LoVo (cell line): ENCODE results near the gene TUBB1.
"Not testable (repeated sequence)": the region's sequence is repeated elsewhere in the genome, so short reads cannot be mapped to it uniquely, and the experiment has no call there.

Experiments used
- DNase-seq: peaks from one replicate; pipeline ENCODE4 v3.0.0-alpha.2; 2016; ENCODE audit warnings: low spot score

TUBB1 gene

GRCh38 chr20:59019217-59019616 lies at the start of gene TUBB1:
TSS of gene TUBB1 (plus strand) at chr20:59019429. CDS start at chr20:59019523, 94 bp downstream.
- DNase-seq, result no peak

DNA sequence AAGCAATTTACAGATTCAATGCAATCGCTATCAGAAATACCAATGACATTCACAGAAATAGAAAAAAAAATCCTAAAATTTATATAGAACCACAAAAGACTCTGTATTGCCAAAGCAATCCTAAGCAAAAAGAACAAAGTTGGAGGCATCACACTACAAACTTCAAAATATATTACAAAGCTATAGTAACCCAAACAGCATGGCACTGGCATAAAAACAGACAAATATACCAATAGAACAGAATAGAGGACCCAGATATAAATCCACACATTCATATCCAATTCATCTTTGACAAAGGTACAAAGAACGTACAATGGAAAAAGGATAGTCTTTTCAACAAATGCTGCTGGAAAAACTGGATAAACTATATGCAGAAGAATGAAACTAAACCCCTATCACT lies 49.8 kb upstream of the TUBB1 start:
- no peak for DNase-seq

- DNase-seq, result no peak
These were observed 49.1 kb upstream of the TUBB1 start for GRCh38 chr20:58970146-58970545.

DNA sequence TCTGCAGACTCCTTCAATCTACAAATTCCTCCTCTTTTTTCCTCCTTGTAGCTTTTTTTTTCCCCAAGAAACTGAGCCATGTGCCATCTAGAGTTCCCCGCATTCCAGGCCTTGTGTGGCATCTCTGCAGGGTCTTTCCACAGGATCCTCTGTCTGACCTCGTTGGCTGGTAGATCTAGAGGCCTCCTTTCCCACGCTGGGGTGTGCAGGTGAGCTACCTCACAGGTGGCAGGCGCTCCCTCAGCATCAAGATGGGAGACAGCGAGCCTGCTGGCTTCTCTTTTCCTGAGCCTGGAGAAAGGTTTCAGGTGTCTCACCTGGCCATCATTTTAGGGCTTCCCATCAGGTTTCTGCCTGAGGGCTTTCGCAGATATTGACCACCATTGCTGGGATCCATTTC lies 47.8 kb upstream of the TUBB1 start:
- no peak for DNase-seq

GRCh38 chr20:58973179-58973578 lies 46.0 kb upstream of the TUBB1 start:
- no peak for DNase-seq

DNA sequence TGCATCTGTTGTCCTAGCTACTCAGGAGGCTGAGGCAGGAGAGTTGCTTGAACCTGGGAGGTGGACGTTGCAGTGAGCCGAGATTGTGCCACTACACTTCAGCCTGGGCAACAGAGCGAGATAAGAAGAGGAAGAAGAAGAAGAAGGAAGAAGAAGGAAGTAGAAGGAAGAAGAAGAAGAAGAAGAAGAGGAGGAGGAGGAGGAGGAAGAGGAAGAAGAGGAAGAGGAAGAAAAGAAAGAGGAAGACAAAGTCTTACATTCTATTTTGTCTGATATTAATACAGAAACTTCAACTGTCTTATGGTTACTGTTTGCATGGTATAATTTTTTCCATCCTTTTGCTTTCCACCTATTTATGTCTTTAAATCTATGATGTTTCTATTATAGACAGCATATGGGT lies 45.4 kb upstream of the TUBB1 start:
- DNase-seq, result no peak

- no peak for DNase-seq
These were observed 43.9 kb upstream of the TUBB1 start for GRCh38 chr20:58975353-58975752.

GRCh38 chr20:58976061-58976730 lies 43.0 kb upstream of the TUBB1 start:
- no peak for DNase-seq

DNA sequence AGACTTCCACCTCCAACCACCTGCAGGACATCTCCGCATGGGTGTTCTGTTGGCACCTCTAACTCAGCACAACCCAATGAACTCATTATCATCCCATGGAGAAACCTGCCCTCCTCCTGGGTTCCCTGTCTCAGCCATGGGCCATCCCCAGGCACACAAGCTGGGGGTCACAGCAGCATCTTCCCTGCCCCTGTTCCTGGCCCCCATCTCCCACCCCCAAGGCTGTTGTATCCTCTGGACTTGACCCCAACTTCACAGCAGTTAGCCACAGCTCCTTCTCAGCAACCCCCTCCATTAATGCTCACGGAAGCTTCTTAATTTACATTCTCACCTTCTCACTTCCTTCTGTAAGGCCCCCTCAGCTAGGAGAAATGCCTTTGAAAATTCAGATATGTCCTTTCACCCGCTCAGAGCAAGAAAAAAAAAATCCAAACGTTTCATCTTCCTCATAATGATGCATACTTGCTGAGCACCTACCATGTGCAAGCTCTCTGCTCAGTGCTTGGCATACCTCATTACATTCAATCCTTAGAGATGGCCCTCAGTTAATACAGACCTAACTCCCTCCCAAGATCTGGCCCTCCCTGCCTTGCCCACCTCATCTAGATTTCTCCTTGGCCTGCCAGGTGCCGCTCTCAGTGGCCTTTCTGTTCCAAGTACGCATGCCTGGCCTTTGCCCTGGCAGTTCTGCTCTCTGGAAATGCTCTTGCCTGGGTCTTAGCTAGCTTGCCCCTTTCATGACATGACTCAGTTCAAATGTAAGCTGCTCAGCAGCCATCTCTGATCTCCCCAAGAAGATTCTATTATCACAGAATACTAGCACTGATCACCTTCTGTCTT lies 40.7 kb upstream of the TUBB1 start:
- no peak for DNase-seq

- peak; percentile 92 for DNase-seq
These were observed 38.3 kb upstream of the TUBB1 start, which contains the start of gene NELFCD for GRCh38 chr20:58980711-58981627. TSS of gene NELFCD (plus strand) at chr20:58981256. CDS start at chr20:58981310, 54 bp downstream.

DNA sequence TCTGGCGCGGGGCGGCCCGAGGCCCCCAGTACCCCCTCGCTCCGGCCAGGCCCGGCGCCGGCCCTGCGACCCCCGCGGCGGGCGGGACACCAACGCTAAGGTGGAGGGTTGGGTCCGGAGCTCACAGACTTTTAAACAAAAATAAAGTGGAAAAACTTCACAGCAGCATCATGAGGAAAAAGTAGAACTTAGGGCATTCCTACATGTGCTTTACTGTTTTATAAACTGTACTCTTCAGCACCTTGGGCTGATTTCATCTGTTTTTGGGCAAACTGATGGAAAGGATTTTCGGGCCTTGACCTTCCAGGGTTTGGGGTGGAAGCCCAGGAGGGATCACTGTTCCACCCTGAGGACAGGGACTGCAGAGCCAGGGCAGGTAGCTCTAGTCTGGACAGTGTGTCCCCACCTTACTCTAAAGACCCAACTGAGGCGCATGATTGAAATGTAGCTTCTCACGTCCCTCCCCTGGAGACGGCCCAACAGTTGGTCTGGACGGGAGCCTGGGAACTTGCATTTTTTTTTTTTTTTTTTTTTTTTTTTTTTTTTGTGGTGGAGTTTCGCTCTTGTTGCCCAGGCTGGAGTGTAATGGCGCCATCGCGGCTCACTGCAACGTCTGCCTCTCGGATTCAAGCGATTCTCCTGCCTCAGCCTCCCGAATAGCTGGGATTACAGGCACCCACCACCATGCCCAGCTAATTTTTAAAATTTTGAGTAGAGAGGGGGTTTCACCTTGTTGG lies 37.4 kb upstream of the TUBB1 start:
- DNase-seq, result peak; percentile 26

GRCh38 chr20:58982406-58983114 lies 36.7 kb upstream of the TUBB1 start:
- no peak for DNase-seq

- not testable (repeated sequence) for DNase-seq
These were observed 36.1 kb upstream of the TUBB1 start for GRCh38 chr20:58983115-58983468.

DNA sequence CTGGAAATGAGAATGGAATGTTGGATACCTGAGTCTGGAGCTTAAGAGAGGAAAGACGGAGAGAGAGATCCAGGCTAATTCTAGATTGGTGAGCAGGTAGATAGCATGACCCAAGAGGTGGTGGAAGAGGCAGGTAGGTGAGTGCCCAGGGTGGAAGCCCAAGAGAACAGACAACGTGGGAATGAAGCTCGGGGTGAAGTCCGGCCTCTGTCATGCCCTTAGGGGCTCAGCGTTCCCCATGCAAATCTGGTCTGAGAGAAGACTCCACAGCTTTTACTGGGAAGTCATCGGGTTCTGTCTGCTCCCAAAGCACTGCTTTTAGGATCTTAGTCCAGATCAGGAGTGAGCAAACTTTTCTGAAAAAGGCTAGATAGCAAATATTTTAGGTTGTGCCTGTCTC lies 34.5 kb upstream of the TUBB1 start:
- DNase-seq, result no peak

- no peak for DNase-seq
These were observed 33.6 kb upstream of the TUBB1 start for GRCh38 chr20:58985656-58986055.

GRCh38 chr20:58986286-58986967 lies 32.8 kb upstream of the TUBB1 start:
- DNase-seq, result no peak

DNA sequence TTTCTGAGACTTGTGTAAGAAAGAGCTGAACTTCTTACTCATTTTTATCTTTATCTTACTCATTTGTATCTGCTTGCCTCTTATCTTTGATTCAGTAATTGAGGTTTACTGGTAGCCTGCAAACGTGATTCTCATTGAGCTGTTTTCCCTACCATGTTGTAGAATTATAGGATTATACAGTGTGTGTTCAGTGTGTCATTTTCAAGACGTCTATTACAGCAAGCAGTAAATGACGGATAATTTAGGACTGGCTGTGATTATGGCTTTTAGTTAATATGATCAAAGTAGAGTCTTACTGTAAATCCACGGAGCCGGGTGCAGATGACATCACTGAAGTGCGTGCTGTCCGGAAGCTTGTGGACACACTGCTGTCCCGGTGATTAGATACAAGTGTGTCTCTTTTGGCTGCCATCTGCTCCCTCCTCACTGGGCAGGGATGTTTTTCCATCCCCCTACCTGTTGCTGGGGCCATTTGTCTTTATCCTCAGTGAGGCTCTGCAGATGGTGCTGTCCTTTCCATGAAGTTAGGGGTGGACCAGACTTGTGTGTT lies 32.2 kb upstream of the TUBB1 start:
- DNase-seq, result no peak

DNA sequence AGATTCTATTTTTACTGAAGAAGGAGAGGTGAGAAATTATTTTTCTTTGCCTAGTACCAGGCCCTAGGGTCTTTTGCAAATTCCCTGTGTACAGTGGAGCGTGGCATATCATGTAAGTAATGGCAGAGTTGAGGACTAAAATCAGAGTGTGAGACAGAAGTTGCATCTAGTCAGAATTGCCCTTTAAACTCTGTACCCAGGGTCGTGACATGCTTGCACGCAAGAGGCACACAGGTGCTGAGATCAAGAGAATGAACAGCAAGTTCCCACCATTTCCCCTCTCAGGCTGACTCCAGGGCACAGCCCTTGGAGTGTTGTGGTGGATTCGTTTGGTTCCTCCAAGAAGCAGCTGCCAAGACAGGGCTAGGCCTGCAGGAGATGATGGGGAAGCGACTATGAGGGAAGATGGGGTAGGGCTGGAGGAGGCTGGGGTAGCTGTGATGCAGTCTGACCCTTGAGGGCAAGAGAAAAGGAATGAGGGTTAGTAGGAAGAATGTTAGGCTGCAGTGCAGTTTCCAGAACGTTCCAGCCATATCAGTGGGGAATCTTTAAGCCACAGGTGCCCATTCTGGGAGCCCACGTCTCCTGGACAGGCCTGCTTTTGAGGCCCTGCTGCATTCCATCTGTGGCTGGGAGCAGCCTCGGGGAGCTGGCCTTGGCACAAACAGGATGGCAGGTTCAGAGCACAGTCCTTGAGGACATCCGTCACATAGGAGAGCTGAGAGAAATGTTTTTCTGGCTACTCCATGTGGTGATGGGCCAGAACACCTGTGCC lies 31.3 kb upstream of the TUBB1 start:
- DNase-seq, result no peak

DNA sequence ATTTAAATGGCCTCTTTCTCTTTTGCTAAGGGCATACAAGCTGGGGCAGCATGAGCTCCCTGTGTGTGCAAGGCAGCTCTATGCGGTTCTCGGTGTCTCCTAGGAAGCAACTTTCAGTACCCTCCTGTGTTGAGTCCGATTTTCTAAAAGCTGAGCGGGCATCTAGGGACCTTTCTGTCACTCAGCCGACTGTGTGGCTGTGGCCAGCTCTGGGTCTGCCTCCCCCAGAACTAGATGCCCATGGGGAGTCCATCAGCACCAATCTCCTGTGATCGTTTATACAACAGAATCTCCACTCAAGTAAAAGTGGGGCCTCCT lies 30.7 kb upstream of the TUBB1 start:
- no peak for DNase-seq

GRCh38 chr20:58989196-58989595 lies 30.0 kb upstream of the TUBB1 start:
- no peak for DNase-seq
